Measurements from ENCODE around the gene RNF10.
"Not testable (repeated sequence)": the region's sequence is repeated elsewhere in the genome, so short reads cannot be mapped to it uniquely, and the experiment has no call there.

The RNF10 gene

DNA sequence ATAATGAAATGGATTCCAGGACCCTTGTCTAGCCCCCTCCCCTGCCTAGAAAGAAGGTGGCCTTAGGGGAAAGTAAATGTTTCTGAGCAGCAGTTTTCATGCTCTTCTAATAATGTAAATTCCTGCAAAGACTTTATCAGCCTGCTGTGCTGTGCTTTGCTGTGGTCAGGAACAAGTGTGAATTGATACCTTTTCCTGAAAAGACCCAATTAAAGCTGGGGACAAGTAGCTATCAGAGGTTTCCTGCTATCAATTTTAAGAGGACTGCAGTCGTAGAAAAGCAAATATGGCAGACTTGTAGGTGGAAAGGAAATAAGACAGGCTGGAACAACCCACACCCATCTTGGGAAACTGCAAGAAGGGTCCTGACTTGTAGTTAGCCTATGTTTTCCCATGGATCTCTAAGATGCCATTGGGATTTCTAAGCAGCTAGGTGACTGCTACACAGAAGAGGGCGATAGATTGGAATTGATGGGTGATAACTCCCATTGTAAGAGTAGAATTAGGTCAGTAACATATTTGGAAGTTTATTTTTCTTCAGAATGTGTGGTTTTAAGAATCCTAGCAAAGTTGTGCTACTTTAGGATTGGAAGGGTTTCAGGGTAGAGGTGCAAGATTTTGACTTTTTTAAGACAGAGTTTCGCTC lies 35.2 kb upstream of the RNF10 start:
- ATAC-seq (replicated peaks) (no peak), DNase-seq (no peak)
- Mint-ChIP-seq H3K9me3 (no peaks in the 10 kb centered on the region), H3K36me3 (ENCODE audit: insufficient read depth) (peaks cover 49% of the 10 kb centered on the region), H3K4me3 (no peak overlapping the region), H3K27me3 (no peaks in the 10 kb centered on the region), H3K27ac (peak overlapping the region in 1 of 2 donors; percentile 9), H3K4me1 (ENCODE audit: low read depth in 2 of 2) (peaks cover 23 to 42% of the 10 kb centered on the region in 2 donors)

DNA sequence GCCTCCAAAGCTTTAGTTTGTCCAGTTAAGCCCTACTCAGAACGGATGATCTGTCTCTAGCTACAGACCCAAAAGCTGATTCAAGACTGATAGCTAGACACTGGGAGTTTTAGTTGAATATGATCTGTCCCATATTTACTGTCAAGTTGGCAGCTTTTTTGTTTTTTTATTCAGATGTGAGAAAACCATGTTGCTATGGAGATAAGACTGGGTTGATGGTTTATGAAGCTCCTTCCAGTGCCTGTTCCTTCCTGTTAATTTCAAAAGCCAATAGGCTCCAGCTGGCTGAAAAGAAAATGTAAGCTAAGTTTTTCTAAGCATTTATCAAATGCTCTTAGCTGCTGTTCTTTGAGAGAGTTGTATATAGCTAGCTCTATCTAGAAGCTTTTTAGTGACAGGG lies 33.6 kb upstream of the RNF10 start:
- H3K4me1 Mint-ChIP-seq (ENCODE audit: low read depth in 2 of 2) = peaks cover 17 to 34% of the 10 kb centered on the region in 2 donors
- peaks cover 47% of the 10 kb centered on the region for H3K36me3 Mint-ChIP-seq (ENCODE audit: insufficient read depth)
- no peak overlapping the region for H3K4me3 Mint-ChIP-seq
- H3K9me3 Mint-ChIP-seq = no peaks in the 10 kb centered on the region
- DNase-seq (no peak), ATAC-seq (replicated peaks) (no peak)
- peak overlapping the region; percentile 42 to 59 for H3K27ac Mint-ChIP-seq
- H3K27me3 Mint-ChIP-seq = no peaks in the 10 kb centered on the region

DNA sequence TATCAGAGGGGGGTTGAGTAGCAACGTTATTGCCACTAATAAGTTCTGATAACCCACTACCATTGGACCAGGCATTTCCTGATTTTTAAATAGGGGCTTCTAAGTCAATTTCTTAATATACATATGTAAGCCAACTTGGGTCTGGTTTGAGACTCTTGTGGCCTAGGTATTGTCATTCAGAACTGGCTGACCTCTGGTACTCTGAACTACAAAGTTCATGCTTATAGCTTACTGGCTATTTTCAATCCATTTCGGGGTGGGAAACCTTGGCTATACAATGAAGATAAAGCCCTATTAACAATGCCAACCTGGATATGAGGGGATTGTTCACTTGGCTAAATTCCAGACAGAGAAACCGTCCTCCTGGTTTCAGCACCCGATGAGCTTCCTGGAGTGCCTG lies 29.6 kb upstream of the RNF10 start:
- no peak for DNase-seq
- Mint-ChIP-seq H3K36me3 (ENCODE audit: insufficient read depth) (peaks cover 51% of the 10 kb centered on the region), H3K27ac (no peak overlapping the region), H3K4me1 (ENCODE audit: low read depth in 2 of 2) (peaks cover 0 to 8% of the 10 kb centered on the region in 2 donors), H3K9me3 (no peaks in the 10 kb centered on the region), H3K27me3 (no peaks in the 10 kb centered on the region), H3K4me3 (no peak overlapping the region)
- ATAC-seq (replicated peaks) = no peak

DNA sequence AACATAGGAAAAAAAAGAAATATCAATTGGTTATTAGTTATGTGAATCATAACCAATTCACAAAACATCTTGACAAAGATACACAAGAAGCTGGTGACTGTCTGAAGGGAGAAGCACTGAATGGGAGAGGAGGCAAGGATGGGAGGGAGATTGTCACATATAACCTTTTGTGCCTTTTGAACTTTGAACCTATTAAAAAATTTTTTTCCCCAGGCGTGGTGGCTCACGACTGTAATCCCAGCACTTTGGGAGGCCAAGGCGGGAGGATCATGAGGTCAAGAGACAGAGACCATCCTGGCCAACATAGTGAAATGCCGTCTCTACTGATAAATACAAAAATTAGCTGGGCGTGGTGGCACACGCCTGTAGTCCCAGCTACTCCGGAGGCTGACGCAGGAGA lies 25.6 kb upstream of the RNF10 start:
- H3K9me3 Mint-ChIP-seq = no peaks in the 10 kb centered on the region
- no peaks in the 10 kb centered on the region for H3K4me1 Mint-ChIP-seq (ENCODE audit: low read depth in 2 of 2)
- H3K36me3 Mint-ChIP-seq (ENCODE audit: insufficient read depth) = peaks cover 41% of the 10 kb centered on the region
- H3K27me3 Mint-ChIP-seq = no peaks in the 10 kb centered on the region
- H3K4me3 Mint-ChIP-seq = no peak overlapping the region
- DNase-seq = no peak
- H3K27ac Mint-ChIP-seq = no peak overlapping the region
- ATAC-seq (replicated peaks) = no peak

DNA sequence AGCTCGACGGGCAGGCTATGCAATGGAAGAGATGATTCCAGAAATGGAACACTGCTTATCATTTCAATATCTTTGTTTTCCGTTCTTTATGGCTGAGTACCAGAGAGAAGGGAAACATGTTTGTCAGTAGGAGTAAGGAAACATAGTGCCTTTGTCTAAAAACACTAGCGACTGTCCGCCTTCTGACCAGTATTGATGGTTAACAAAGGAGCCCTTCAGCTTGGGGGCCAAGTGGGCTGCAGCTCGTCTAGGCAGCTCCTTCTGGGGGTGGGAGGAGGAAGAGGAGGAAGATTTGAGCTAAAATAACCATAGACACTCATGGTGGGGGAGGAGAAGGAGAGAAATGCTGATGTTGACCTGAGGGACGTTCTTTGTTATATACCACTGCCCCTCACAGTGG lies 20.2 kb upstream of the RNF10 start:
- Mint-ChIP-seq H3K4me3 (no peak overlapping the region), H3K27me3 (no peaks in the 10 kb centered on the region), H3K27ac (peak overlapping the region in 1 of 2 donors; percentile 1), H3K36me3 (ENCODE audit: insufficient read depth) (peaks cover 36% of the 10 kb centered on the region), H3K9me3 (no peaks in the 10 kb centered on the region), H3K4me1 (ENCODE audit: low read depth in 2 of 2) (no peaks in the 10 kb centered on the region)
- no peak for DNase-seq
- ATAC-seq (replicated peaks) = no peak

DNA sequence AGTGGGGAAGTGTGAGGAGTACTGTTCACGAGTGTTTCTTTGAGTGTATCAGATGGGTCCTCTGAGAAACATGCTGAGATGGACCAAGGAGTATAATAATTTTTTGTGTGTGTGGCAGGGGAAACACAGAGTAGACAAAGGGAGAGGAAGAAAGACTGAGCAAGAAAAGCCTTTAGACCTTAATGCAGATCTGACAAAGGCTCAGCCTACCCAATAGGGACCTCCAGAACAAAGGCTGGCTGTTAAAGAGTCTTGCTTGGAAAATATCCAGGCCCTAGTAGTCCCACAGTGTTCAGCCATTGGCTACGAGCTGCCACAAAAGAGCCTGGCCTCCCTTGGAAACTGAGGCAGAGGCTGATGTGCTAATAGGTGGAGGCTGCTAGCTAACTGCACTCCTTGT lies 18.7 kb upstream of the RNF10 start:
- Mint-ChIP-seq H3K36me3 (ENCODE audit: insufficient read depth) (peaks cover 28% of the 10 kb centered on the region), H3K27ac (no peak overlapping the region), H3K4me1 (ENCODE audit: low read depth in 2 of 2) (no peaks in the 10 kb centered on the region), H3K9me3 (no peaks in the 10 kb centered on the region), H3K27me3 (no peaks in the 10 kb centered on the region), H3K4me3 (no peak overlapping the region)
- ATAC-seq (replicated peaks) = no peak
- no peak for DNase-seq

DNA sequence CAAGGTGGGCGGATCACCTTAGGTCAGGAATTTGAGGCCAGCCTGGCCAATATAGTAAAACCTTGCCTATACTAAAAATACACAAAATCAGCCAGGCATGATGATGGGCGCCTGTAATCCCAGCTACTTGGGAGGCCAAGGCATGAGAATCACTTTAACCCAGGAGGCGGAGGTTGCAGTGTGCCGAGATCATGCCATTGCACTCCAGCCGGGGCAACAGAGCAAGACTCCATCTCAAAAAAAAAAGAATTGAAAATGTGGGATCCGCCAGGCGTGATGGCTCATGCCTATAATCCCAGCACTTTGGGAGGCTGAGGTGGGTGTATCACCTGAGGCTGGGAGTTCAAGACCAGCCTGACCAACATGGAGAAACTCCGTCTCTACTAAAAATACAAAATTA lies 14.8 kb upstream of the RNF10 start:
- H3K9me3 Mint-ChIP-seq; ATAC-seq (replicated peaks); H3K27ac Mint-ChIP-seq; H3K4me1 Mint-ChIP-seq (ENCODE audit: low read depth in 2 of 2); DNase-seq; H3K27me3 Mint-ChIP-seq; H3K4me3 Mint-ChIP-seq: not testable (repeated sequence)
- peaks cover 17% of the 10 kb centered on the region for H3K36me3 Mint-ChIP-seq (ENCODE audit: insufficient read depth)

DNA sequence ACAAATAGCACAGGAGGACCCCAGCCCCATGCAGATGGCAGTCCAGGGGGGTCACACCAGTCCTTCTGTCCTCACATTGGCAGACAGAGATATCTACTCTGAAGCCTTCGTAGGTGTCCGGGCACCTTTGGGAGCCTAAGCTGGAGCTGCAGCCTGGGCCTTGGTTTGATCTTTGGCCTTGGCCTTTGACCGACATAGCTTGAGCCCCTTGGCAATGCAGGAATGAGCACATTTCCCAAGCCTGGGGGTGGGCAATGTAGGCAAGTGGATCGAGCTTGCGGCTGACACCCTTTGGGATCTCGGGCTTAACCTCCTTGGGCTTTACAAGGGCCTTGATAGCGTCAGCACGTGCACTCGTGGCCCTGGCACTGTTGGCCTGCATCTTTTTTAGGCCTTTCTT lies 11.6 kb upstream of the RNF10 start:
- Mint-ChIP-seq H3K4me3 (no peak overlapping the region), H3K27ac (no peak overlapping the region), H3K36me3 (ENCODE audit: insufficient read depth) (peaks cover 14% of the 10 kb centered on the region), H3K27me3 (no peaks in the 10 kb centered on the region), H3K9me3 (no peaks in the 10 kb centered on the region), H3K4me1 (ENCODE audit: low read depth in 2 of 2) (peaks cover 3 to 4% of the 10 kb centered on the region in 2 donors)
- DNase-seq (no peak), ATAC-seq (replicated peaks) (no peak)

DNA sequence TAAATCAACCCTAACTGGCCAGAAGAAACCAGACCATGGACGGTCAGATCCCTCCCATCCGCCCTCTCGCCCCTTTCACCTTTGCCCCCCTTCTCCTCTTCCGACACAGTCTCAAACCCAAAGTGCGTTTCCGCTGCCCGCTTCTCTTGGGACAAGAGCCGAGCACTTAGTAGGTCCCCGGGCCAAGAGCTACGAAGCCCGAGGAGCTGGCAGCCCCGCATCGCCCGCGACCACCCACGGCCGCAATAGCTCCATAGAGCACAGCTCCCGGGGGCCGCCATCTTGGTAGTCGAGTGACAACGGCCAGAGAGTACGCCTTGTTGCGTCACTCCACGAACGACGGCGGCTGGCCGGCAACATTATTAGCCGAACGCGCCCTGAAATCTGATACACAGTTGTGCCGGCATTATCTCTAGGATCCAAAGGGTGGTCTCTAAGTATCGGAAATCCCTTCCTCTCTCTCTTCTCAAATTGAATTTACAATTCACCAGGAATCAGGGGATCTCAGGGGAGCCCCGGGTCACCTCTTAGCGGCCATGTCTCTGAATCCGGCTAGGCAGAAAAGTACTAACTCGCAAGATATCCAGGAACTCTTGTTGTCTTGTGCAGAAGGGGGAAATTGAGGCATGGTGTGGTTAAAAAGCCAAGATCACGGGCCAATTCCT lies 5.2 kb upstream of the RNF10 start, which contains the start of gene COQ5:
Gene COQ5, minus strand, starts transcription at position 298 of the 665 bp plus-strand sequence. Its CDS starts 17 bp downstream, at position 281.
- ATAC-seq (replicated peaks) (peak; percentile 98), DNase-seq (peak; percentile 75 to 80 (median 75))
- peak within 1 kb of the TSS; percentile 98 to 100 for H3K27ac Mint-ChIP-seq
- peaks cover 13 to 15% of the 10 kb centered on the region in 2 donors for H3K4me1 Mint-ChIP-seq (ENCODE audit: low read depth in 2 of 2)
- peak within 1 kb of the TSS; percentile 99 to 100 for H3K4me3 Mint-ChIP-seq
- H3K36me3 Mint-ChIP-seq (ENCODE audit: insufficient read depth) = peaks cover 17% of the 10 kb centered on the region
- no peaks in the 10 kb centered on the region for H3K27me3 Mint-ChIP-seq
- H3K9me3 Mint-ChIP-seq = no peaks in the 10 kb centered on the region

DNA sequence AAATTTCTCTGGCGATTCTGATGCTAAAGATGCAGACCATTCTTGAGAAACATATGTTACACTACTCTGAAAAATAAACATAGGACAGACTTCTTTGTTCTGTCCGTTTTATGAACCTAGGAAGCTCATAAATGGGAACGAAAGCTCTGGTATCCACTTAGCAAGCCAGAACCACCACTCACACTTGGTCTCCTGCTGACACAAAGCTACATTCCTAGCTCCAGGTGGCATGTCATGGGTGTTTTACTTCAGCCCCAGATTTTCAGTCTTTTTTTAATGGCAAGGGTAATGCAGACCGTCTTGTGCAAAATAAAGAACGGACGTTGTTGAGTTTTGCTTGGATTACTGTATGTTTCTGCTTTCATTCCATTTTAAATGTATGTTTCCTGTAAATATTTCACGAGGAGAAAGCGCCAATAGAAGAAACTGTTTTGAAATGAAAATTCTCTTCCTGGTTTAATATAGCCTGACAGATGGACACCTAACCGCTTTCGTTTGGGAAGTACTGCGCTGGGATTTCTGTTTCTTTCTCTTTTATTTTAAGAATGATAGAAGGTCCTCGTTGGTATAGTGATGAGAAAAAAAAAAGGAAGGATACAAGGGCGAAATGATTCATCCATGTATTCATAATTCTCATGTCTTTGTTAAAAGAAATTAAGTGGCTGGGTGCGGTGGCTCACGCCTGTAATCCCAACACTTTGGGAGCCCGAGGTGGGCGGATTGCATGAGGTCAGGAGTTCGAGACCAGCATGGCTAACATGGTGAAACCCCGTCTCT lies 4.3 kb upstream of the RNF10 start:
- DNase-seq (no peak), ATAC-seq (replicated peaks) (no peak)
- Mint-ChIP-seq H3K27ac (peak overlapping the region; percentile 98 to 100), H3K4me1 (ENCODE audit: low read depth in 2 of 2) (peaks cover 15% of the 10 kb centered on the region in 2 donors), H3K27me3 (no peaks in the 10 kb centered on the region), H3K36me3 (ENCODE audit: insufficient read depth) (peaks cover 24% of the 10 kb centered on the region), H3K9me3 (no peaks in the 10 kb centered on the region), H3K4me3 (peak overlapping the region; percentile 99 to 100)

DNA sequence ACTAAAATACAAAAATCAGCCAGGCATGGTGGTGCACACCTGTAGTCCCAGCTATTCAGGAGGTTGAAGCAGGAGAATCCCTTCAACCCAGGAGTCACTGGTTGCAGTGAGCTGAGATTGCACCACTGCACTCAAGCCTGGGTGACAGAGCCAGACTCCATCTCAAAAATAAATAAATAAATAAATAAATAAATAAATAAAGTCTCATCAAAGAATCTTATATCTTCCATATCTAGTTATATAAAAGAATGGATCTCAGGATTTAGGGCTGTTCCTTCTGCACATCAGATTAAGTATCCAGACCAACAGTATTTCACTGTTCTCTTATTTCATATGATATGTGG lies 3.8 kb upstream of the RNF10 start:
- H3K4me3 Mint-ChIP-seq; H3K27me3 Mint-ChIP-seq; H3K27ac Mint-ChIP-seq; ATAC-seq (replicated peaks); H3K9me3 Mint-ChIP-seq; DNase-seq: not testable (repeated sequence)
- peaks cover 15 to 19% of the 10 kb centered on the region in 2 donors for H3K4me1 Mint-ChIP-seq (ENCODE audit: low read depth in 2 of 2)
- H3K36me3 Mint-ChIP-seq (ENCODE audit: insufficient read depth) = peaks cover 27% of the 10 kb centered on the region

DNA sequence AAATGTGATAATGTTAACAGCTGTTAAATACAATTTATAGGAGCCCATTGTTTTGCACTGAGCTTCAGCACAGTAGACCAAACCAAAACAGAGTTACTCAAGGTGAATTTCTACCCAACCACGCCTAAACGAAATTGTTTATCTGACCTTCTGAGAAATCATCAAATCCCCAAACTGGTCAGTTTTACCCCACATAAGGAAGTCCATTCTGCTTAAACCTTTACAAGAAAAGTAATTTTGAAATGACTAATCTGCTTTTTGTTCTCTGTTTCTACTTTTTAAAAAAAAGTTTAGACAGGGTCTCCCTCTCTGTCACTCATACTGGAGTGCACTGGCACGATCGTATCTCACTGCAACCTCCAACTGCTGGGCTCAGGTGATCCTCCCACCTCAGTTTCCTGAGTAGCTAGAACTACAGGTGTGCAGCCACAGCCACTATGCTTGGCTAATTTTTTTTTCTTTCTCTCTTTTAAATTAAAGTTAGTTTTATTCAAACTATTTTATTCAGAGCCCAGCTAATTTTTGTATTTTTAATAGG lies 1.4 kb upstream of the RNF10 start:
- Mint-ChIP-seq H3K27ac (no peak overlapping the region), H3K4me3 (no peak overlapping the region), H3K36me3 (ENCODE audit: insufficient read depth) (peaks cover 29% of the 10 kb centered on the region), H3K4me1 (ENCODE audit: low read depth in 2 of 2) (peaks cover 31 to 35% of the 10 kb centered on the region in 2 donors), H3K27me3 (no peaks in the 10 kb centered on the region), H3K9me3 (no peaks in the 10 kb centered on the region)
- ATAC-seq (replicated peaks) (no peak), DNase-seq (no peak)
